WTC11 (cell line): ENCODE data around the gene ICE2. TPM values are rescaled to one million over a fixed set of nuclear protein-coding genes. Genes with fewer than 3 reads are reported as not detected.

Source experiments
- ATAC-seq: fragments of 200-7000 bp; cut with Tn5 transposase; 2 replicates; pipeline ENCODE4 v1.10.0; 2021; ENCODE audit warnings: mild to moderate bottlenecking, moderate library complexity
- CTCF ChIA-PET: fragments of 300-600 bp; sonication (Branson Sonifier 250); formaldehyde crosslinking; loops from one replicate; lab custom pipeline; 2021; ENCODE audit warnings: antibody characterized with exemption; lab: Charles Lee
- POLR2A ChIA-PET: fragments of 350-600 bp; sonication (Branson Sonifier 250); formaldehyde crosslinking; loops from one replicate; lab custom pipeline; 2021; ENCODE audit warnings: antibody characterized with exemption; lab: Charles Lee
- DNase-seq: peaks from one replicate; pipeline ENCODE4 v3.0.0; 2021; ENCODE audit warnings: low spot score
- H3K27ac Mint-ChIP-seq: 2 replicates; pipeline ENCODE4 v1.8.0; 2021; ENCODE audit warnings: mixed read lengths
- H3K27me3 Mint-ChIP-seq: 2 replicates; pipeline ENCODE4 v1.8.0; 2021; ENCODE audit warnings: low read depth, mild to moderate bottlenecking, moderate library complexity, mixed read lengths
- H3K36me3 Mint-ChIP-seq: 2 replicates; pipeline ENCODE4 v1.8.0; 2021; ENCODE audit warnings: mixed read lengths
- H3K4me1 Mint-ChIP-seq: 2 replicates; pipeline ENCODE4 v1.8.0; 2022; ENCODE audit warnings: mixed read lengths
- H3K4me3 Mint-ChIP-seq: 2 replicates; pipeline ENCODE4 v1.8.0; 2021; ENCODE audit warnings: mild to moderate bottlenecking, moderate library complexity, mixed read lengths
- H3K9me3 Mint-ChIP-seq: 2 replicates; pipeline ENCODE4 v1.8.0; 2021; ENCODE audit warnings: mixed read lengths
- GRHL2 ChIP-seq: fragments of 250-450 bp; sonication (Bioruptor Pico); IDR thresholded peaks from 2 replicates; pipeline ENCODE4 v1.8.0; 2022; ENCODE audit warnings: mild to moderate bottlenecking, moderate library complexity; ENCODE audit not compliant: insufficient replicate concordance, severe bottlenecking
- GTF2I ChIP-seq: fragments of 250-450 bp; sonication (Bioruptor Pico); conservative IDR thresholded peaks from 2 replicates; pipeline ENCODE4 v1.4.0; 2021; ENCODE audit warnings: mild to moderate bottlenecking
- JUN ChIP-seq: sonication (generic); formaldehyde crosslinking; IDR thresholded peaks from 2 replicates; pipeline ENCODE4 v1.8.0; 2023; ENCODE audit warnings: mild to moderate bottlenecking, missing genetic modification reagents
- MYBL2 ChIP-seq: sonication (generic); formaldehyde crosslinking; IDR thresholded peaks from 2 replicates; pipeline ENCODE4 v1.8.1; 2023; ENCODE audit warnings: mild to moderate bottlenecking, moderate library complexity, missing genetic modification reagents
- NFYB ChIP-seq: sonication (generic); formaldehyde crosslinking; conservative IDR thresholded peaks from 2 replicates; pipeline ENCODE4 v1.8.0; 2022; ENCODE audit warnings: low read depth, missing genetic modification reagents
- ZNF121 ChIP-seq: sonication (generic); formaldehyde crosslinking; IDR thresholded peaks from 2 replicates; pipeline ENCODE4 v1.8.0; 2023; ENCODE audit warnings: missing genetic modification reagents
- ZNF232 ChIP-seq: sonication (generic); formaldehyde crosslinking; IDR thresholded peaks from 2 replicates; pipeline ENCODE4 v1.8.0; 2022; ENCODE audit warnings: mild to moderate bottlenecking, missing genetic modification reagents
- ZNF416 ChIP-seq: fragments of 250-450 bp; sonication (Bioruptor Pico); IDR thresholded peaks from 2 replicates; pipeline ENCODE4 v1.9.0; 2021; ENCODE audit warnings: mild to moderate bottlenecking, inconsistent platforms
- ZNF423 ChIP-seq: fragments of 250-450 bp; sonication (Bioruptor Pico); IDR thresholded peaks from 2 replicates; pipeline ENCODE4 v2.1.2; 2022; ENCODE audit warnings: mild to moderate bottlenecking, moderate library complexity
- total RNA-seq: library from RNA; stranded (reverse); gene quantifications from 3 replicates; pipeline ENCODE4 v1.2.3, GENCODE V29; 2021
- TF ChIP-seq, protein P1 (sequence below): fragments of 250-450 bp; sonication (Bioruptor Pico); IDR thresholded peaks from 2 replicates; pipeline ENCODE4 v1.9.0; 2021; ENCODE audit warnings: mild to moderate bottlenecking
- TF ChIP-seq, protein P2 (sequence below): sonication (generic); formaldehyde crosslinking; IDR thresholded peaks from 2 replicates; pipeline ENCODE4 v1.8.1; 2022; ENCODE audit warnings: mild to moderate bottlenecking, missing genetic modification reagents, moderate library complexity, borderline replicate concordance
- TF ChIP-seq, protein P3 (sequence below): fragments of 250-450 bp; sonication (Bioruptor Pico); conservative IDR thresholded peaks from 2 replicates; pipeline ENCODE4 v1.9.0; 2021; ENCODE audit warnings: mild to moderate bottlenecking
- TF ChIP-seq, protein P4 (sequence below): sonication (generic); formaldehyde crosslinking; IDR thresholded peaks from 2 replicates; pipeline ENCODE4 v1.8.0; 2022; ENCODE audit warnings: mild to moderate bottlenecking, missing genetic modification reagents
- TF ChIP-seq, protein P5 (sequence below): fragments of 250-450 bp; sonication (Bioruptor Pico); IDR thresholded peaks from 2 replicates; pipeline ENCODE4 v1.9.0; 2021; ENCODE audit warnings: mild to moderate bottlenecking, borderline replicate concordance
- TF ChIP-seq, protein P6 (sequence below): sonication (generic); formaldehyde crosslinking; IDR thresholded peaks from 2 replicates; pipeline ENCODE4 v1.8.0; 2022; ENCODE audit warnings: mild to moderate bottlenecking, missing genetic modification reagents
- TF ChIP-seq, protein P7 (sequence below): sonication (generic); formaldehyde crosslinking; IDR thresholded peaks from 2 replicates; pipeline ENCODE4 v1.8.1; 2022; ENCODE audit warnings: low read depth, mild to moderate bottlenecking, moderate library complexity, missing genetic modification reagents, borderline replicate concordance
- TF ChIP-seq, protein P8 (sequence below): fragments of 250-450 bp; sonication (Bioruptor Pico); IDR thresholded peaks from 2 replicates; pipeline ENCODE4 v1.9.0; 2021; ENCODE audit warnings: mild to moderate bottlenecking

ICE2 gene
- total RNA-seq, 1 experiment from 2014 or later, result 76.9 TPM

DNA sequence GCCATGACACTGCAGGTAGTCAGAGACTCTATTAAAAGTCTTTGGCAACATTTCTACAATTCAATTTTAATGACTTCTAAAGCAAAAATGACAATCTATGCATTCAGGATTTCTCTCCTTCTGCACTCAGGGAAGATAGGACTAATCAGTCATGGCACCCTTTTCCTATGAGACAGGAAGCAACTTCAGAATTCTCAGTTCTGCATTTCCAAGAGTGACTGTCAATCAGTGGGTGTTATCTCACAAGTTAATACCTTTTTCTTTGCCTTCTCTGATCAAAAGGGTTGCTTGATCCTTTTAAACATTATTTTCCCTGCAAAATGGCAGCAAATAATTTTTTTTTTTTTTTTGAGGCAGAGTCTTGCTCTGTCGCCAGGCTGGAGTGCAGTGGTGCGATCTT is 7.8 kb upstream of the ICE2 start:
- ATAC-seq (no peak), DNase-seq (no peak)
- Mint-ChIP-seq H3K36me3 (no peaks in the 10 kb centered on the region), H3K4me1 (no peaks in the 10 kb centered on the region), H3K9me3 (no peaks in the 10 kb centered on the region), H3K4me3 (no peak overlapping the region), H3K27ac (no peak overlapping the region), H3K27me3 (no peaks in the 10 kb centered on the region)
- TF ChIP-seq, protein P1, sequence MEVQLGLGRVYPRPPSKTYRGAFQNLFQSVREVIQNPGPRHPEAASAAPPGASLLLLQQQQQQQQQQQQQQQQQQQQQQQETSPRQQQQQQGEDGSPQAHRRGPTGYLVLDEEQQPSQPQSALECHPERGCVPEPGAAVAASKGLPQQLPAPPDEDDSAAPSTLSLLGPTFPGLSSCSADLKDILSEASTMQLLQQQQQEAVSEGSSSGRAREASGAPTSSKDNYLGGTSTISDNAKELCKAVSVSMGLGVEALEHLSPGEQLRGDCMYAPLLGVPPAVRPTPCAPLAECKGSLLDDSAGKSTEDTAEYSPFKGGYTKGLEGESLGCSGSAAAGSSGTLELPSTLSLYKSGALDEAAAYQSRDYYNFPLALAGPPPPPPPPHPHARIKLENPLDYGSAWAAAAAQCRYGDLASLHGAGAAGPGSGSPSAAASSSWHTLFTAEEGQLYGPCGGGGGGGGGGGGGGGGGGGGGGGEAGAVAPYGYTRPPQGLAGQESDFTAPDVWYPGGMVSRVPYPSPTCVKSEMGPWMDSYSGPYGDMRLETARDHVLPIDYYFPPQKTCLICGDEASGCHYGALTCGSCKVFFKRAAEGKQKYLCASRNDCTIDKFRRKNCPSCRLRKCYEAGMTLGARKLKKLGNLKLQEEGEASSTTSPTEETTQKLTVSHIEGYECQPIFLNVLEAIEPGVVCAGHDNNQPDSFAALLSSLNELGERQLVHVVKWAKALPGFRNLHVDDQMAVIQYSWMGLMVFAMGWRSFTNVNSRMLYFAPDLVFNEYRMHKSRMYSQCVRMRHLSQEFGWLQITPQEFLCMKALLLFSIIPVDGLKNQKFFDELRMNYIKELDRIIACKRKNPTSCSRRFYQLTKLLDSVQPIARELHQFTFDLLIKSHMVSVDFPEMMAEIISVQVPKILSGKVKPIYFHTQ (CRISPR knock-in tag), result no peak
- TF ChIP-seq, protein P2, sequence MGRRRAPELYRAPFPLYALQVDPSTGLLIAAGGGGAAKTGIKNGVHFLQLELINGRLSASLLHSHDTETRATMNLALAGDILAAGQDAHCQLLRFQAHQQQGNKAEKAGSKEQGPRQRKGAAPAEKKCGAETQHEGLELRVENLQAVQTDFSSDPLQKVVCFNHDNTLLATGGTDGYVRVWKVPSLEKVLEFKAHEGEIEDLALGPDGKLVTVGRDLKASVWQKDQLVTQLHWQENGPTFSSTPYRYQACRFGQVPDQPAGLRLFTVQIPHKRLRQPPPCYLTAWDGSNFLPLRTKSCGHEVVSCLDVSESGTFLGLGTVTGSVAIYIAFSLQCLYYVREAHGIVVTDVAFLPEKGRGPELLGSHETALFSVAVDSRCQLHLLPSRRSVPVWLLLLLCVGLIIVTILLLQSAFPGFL (CRISPR knock-in tag), result no peak
- TF ChIP-seq, protein P3, sequence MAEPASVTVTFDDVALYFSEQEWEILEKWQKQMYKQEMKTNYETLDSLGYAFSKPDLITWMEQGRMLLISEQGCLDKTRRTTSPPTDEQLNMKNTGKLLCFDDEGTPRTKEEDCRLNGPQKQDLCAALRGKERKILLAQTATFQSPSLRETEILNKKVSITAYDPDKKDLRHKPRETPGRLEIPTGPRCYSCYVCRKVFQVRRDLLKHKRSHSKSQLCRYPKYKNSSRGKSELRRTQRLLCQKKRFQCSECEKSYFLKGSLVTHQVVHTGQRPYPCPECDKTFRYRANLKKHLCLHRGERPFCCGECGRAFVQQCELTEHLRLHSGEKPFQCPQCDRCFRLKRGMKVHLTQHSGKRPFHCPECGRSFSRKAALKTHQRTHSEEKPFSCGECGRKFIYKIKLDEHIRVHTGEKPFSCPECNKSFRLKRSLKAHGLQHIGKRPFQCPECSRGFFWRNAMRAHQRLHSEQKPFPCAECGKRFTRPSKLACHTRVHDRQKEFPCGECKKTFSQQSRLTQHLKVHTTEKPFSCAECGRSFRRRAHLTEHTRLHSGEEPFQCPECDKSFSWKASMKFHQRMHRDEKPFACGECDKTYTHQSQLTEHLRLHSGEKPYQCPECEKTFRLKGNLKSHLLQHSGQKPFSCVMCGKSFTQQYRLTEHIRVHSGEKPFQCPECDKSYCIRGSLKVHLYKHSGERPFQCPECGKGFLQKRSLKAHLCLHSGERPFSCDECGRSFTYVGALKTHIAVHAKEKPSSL (CRISPR knock-in tag), result no peak
- TF ChIP-seq ZNF416 (CRISPR knock-in tag) (no peak), ZNF121 (CRISPR knock-in tag) (no peak), ZNF423 (CRISPR knock-in tag) (no peak), GTF2I (CRISPR knock-in tag) (no peak), GRHL2 (CRISPR knock-in tag) (no peak), JUN (CRISPR knock-in tag) (no peak), ZNF232 (CRISPR knock-in tag) (no peak), NFYB (no peak), MYBL2 (no peak)
- TF ChIP-seq, protein P4, sequence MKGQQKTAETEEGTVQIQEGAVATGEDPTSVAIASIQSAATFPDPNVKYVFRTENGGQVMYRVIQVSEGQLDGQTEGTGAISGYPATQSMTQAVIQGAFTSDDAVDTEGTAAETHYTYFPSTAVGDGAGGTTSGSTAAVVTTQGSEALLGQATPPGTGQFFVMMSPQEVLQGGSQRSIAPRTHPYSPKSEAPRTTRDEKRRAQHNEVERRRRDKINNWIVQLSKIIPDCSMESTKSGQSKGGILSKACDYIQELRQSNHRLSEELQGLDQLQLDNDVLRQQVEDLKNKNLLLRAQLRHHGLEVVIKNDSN, result no peak
- TF ChIP-seq, protein P5, sequence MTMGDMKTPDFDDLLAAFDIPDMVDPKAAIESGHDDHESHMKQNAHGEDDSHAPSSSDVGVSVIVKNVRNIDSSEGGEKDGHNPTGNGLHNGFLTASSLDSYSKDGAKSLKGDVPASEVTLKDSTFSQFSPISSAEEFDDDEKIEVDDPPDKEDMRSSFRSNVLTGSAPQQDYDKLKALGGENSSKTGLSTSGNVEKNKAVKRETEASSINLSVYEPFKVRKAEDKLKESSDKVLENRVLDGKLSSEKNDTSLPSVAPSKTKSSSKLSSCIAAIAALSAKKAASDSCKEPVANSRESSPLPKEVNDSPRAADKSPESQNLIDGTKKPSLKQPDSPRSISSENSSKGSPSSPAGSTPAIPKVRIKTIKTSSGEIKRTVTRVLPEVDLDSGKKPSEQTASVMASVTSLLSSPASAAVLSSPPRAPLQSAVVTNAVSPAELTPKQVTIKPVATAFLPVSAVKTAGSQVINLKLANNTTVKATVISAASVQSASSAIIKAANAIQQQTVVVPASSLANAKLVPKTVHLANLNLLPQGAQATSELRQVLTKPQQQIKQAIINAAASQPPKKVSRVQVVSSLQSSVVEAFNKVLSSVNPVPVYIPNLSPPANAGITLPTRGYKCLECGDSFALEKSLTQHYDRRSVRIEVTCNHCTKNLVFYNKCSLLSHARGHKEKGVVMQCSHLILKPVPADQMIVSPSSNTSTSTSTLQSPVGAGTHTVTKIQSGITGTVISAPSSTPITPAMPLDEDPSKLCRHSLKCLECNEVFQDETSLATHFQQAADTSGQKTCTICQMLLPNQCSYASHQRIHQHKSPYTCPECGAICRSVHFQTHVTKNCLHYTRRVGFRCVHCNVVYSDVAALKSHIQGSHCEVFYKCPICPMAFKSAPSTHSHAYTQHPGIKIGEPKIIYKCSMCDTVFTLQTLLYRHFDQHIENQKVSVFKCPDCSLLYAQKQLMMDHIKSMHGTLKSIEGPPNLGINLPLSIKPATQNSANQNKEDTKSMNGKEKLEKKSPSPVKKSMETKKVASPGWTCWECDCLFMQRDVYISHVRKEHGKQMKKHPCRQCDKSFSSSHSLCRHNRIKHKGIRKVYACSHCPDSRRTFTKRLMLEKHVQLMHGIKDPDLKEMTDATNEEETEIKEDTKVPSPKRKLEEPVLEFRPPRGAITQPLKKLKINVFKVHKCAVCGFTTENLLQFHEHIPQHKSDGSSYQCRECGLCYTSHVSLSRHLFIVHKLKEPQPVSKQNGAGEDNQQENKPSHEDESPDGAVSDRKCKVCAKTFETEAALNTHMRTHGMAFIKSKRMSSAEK, result no peak
- TF ChIP-seq, protein P6, sequence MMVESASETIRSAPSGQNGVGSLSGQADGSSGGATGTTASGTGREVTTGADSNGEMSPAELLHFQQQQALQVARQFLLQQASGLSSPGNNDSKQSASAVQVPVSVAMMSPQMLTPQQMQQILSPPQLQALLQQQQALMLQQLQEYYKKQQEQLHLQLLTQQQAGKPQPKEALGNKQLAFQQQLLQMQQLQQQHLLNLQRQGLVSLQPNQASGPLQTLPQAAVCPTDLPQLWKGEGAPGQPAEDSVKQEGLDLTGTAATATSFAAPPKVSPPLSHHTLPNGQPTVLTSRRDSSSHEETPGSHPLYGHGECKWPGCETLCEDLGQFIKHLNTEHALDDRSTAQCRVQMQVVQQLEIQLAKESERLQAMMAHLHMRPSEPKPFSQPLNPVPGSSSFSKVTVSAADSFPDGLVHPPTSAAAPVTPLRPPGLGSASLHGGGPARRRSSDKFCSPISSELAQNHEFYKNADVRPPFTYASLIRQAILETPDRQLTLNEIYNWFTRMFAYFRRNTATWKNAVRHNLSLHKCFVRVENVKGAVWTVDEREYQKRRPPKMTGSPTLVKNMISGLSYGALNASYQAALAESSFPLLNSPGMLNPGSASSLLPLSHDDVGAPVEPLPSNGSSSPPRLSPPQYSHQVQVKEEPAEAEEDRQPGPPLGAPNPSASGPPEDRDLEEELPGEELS (CRISPR knock-in tag), result no peak
- TF ChIP-seq, protein P7, sequence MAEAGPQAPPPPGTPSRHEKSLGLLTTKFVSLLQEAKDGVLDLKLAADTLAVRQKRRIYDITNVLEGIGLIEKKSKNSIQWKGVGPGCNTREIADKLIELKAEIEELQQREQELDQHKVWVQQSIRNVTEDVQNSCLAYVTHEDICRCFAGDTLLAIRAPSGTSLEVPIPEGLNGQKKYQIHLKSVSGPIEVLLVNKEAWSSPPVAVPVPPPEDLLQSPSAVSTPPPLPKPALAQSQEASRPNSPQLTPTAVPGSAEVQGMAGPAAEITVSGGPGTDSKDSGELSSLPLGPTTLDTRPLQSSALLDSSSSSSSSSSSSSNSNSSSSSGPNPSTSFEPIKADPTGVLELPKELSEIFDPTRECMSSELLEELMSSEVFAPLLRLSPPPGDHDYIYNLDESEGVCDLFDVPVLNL (CRISPR knock-in tag), result no peak
- TF ChIP-seq, protein P8, sequence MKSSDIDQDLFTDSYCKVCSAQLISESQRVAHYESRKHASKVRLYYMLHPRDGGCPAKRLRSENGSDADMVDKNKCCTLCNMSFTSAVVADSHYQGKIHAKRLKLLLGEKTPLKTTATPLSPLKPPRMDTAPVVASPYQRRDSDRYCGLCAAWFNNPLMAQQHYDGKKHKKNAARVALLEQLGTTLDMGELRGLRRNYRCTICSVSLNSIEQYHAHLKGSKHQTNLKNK (CRISPR knock-in tag), result no peak
- ChIA-PET POLR2A (no interaction called here), CTCF (no interaction called here)
